Measurements from ENCODE around the gene TBX5.

Gene TBX5

GRCh38 chr12:114430306-114430705 lies 24.4 kb upstream of the TBX5 start:
- no peak for DNase-seq

DNA sequence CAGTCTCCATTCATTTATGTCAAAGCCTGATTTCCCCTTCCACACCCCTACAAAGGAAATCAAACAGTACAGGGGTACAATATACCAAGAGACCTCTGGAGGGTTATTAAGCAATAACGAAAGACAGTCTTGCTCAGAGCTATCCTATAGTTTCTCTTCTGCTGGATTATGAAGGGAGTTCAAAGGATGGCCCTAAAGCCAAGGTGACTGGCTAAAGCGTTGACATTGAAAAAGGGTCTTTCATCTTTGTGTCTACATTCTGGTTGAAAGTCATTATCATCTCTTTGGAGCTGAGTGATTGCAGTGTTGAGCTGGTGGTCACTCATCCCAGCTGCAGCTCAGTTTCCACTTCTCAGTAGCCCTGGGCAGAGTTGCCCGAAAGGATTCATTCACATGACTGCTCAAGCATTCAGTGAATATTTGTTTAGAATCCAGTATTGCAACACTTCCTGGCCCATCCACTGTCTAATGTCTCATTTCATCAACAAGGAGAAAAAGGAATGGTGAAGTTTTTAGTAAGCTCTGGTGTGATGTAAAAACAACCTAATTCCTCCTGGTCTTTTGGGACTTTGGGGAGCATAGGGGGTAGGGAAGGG lies 19.2 kb upstream of the TBX5 start:
- DNase-seq: no peak

GRCh38 chr12:114420944-114421335 lies 15.0 kb upstream of the TBX5 start:
- no peak for DNase-seq

DNA sequence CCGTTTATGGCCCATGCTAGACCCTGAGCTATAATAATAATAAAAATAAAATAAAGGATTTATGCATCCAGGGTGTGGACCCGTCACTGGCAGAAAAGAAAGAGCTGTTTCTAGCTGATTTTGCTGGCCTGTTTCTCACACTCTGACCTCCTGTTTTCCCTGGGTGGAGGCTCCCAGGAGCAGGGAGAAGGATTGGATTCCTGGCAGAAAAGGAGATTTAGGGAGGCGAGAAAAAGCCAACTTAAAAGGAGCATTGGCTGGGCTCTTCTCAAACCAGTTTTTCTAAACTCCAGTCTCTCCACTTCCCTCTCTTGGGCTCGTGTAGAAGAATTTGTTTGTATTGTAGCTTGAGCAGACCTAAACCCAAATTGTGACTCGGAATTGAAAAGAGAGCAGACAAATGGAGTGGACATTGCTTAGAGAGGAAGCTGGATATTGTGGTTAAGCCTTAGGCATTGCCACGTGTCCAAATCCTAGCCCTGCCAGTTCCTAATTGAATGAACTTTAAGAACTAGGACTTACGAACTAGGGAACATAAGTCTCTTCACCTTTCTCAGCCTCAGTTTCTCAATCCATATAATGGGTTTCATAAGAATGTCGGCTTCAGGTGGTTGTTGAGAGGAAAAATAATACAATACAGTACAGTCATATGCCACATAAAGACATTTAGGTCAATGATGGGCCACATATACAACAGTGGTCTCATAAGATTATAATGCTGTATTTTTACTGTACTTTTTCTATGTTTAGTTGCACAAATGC lies 14.4 kb upstream of the TBX5 start:
- no peak for DNase-seq

GRCh38 chr12:114416028-114416427 lies 10.1 kb upstream of the TBX5 start:
- DNase-seq: no peak

GRCh38 chr12:114415525-114415868 lies 9.6 kb upstream of the TBX5 start:
- no peak for DNase-seq

DNA sequence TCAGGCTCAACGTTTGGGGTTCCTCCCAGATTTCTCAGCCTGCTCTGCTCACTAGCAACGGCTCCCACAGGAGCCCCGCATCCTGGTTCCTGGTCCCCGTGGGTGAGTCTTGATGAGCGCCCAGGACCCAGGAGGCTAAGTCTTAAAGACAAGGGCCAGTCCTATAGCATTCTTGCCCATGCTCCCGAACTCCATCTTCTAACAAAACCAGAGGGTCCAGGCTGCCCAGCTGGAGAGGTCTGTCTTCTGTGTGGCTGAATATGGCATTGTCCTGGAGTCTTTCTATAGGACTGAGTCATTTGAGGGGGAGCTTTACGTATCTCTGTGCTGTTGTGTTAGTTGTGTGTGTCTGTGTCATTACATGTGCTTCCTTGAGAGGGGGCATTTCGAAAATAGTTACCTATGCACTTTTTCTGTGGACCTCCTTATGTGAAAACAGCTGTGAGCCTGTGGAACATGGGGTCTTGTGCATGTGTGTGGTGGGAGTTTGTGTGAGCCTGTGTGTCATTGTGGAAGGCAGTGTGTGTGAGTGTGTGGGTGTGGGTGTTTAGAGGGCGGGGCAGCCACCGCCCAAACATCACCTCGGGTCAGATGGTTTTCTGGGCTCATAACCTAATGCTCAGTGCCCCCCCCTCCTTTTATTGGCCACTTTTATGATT lies 9.1 kb upstream of the TBX5 start:
- DNase-seq: no peak

DNA sequence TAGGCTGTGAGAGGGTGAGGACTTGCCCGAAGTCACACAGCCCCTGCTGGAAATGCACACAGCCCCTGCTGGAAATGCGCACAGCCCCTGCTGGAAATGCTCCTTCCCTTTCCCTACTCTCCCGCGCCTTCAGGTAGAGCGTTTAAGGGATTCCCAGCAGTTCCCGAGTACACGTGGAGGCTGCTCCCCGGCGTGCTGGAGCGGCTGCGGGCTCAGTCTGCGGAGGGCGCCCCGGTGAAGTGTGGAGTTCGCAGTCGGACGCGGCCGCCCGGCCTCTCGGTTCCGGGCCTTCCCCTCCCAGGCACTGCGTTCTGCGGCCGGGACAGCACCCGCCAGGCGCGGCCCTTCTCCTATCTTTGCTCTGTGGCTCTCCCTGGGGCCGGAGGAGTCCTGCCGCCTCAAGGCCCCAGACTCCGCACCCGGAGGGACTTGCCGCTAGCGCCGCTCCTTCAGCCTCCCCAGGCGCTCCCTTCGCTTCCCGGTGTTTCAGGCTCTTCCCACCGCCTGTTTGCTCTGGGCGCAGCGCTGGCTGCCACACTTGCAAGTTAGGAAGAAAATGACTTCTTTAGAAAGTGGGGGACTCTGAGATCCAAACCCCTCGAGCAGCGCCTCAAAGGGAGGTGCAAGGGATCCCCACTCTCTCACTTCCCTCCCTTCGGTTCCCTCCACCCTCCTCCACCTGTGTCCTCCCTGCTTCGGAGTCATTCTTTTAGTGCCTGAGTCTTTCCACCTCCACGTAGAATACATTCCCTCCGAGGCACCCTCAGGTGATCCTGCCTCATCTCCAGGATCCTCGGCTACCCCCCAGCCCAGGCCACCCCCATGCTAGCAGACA lies 8.3 kb upstream of the TBX5 start:
- no peak for DNase-seq

- no peak for DNase-seq
These were observed 7.1 kb upstream of the TBX5 start for GRCh38 chr12:114412825-114413749.

GRCh38 chr12:114412307-114412706 lies 6.4 kb upstream of the TBX5 start:
- DNase-seq: no peak

- DNase-seq: no peak
These were observed 5.3 kb upstream of the TBX5 start for GRCh38 chr12:114411071-114411837.

DNA sequence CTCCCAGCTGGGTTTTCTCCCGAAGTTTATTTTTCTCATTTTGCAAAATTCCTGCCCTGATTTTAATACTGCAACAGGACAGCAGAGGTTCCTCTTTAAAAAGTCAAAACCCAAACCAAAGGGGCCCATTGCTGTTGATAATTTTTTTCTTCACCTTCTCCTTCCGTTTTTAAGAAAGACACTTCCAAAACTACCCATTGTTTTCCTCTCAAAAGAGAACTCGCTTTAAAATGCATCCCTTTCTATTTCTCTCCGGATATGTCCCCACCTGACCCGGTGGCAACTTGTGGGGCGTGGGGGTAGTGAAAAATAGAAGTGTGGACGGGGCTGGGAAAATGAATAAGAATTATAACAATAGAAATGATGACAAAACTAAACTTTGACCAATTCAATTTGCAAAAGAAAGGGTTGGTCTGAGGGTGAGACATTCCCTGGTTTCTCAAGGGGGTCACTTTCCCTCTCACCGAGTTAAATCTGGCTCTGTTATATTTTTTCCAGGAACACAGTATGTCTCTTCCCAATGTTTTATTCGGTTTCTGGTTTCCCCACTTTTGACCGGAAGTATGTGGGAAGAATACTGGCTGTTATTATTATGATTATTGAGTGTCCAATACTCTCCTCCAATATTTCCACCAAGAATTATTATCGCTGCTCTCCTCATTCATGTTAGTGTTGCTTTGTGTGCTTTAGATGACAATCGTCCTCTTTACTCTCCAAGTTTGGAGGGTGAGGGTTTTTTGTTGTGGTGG lies 4.1 kb upstream of the TBX5 start:
- DNase-seq: no peak

GRCh38 chr12:114408886-114409851 lies 3.2 kb upstream of the TBX5 start:
- DNase-seq: peak; percentile 1

- DNase-seq: no peak
These were observed 2.5 kb upstream of the TBX5 start for GRCh38 chr12:114408471-114408885.

DNA sequence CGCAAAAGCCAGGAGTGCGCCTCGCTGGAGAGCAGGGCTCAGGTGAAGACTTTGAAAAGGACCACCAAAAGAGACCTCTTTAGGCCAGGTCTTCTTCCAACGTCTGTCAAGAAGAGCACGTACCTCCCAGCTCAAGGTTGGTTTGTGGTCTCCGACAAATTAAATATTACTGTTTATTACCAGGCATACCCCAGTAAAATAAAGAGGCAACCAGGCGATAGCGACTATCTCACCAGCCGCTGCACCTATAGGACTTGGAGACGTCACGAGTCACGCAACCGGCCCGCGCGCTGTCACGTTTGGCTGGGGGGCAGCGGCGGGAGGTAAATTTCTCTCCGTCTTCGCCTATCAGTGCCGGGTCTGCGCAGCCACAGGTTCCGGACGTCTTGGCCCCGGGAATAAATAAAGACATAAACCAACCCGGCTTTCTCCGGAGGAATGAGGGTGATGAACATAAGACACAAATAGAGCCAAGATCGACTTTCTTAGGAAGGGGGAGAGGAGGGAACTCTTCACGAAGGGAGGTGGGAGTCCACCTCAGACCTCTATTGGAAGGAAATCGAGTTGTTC lies 2.0 kb upstream of the TBX5 start:
- DNase-seq: no peak

DNA sequence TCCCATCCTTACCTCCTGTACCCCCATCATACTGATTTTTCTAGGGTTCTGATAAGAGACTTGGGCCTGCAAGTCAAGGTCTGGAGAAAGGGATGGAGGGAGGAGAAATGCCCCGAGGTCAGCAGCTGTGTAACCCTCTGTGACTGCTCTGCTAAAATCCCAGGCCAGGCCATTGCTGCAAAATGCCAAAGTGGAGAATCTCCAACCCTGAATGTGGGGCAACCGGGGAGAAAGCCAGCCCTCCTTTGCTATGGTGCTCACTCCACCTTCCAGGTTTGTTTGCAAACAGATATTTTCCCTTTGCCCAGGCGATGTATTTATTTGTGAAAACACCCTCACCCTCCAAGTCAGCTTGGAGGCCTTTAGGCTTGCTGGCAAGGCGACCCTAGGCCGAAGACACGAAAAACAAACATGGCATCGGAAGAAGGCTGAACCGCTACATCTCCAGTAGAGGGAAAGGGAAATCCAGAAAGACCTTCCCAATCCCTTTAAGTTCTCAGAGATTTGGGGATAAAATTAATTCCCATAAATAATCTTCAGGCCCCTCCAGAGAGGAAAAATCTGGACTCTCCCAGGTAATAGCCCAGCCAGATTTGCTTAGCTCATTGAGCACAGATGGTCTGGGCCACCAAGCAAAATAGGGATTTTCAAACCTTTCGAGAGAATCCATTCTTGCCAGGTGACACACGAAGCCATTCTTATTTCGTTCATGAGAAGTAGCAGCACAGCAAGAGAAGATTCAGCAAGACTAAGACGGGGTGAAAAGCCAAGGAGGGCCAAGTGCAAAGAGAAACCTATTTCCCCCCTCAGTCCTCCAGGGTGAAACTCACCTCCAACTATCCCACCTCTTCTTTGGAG lies 1.3 kb upstream of the TBX5 start:
- no peak for DNase-seq

DNA sequence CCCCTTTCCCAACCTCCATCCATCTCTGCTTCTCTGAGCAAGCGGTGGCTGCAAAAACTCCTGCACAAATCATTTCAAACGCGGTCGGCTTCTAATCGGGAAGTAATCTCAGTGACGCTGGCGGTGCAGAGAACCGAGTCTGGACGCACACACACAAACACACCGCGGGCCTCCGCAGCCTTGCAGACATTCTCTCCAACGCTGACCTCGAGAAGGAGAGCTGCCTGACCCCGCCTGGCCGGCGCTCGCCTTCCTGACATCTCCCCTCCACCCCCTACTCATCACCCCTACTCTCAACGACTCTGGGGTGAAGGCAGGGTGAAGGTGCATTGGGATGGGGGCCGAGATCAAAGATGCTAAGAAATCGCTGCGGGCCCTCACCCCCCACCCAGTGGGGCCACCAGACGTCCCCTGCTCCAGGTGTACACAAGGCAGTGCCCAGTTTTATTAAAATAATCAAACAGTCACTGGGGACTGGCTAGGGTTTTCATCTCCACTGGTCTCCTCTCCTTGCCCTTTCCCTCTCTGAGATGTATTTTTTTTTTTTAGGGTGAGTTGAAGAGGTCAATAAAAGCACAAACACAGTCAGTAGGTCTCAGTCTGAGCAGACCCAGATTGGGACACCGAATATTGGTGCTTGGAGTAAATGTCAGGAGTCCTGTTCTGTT lies 506 bp upstream of the TBX5 start:
- DNase-seq: no peak
